A673 (cell line): Measurements from ENCODE around the gene ARHGEF4. TPM values are rescaled to one million over a fixed set of nuclear protein-coding genes. Genes with fewer than 3 reads are reported as not detected.

ENCODE experiments used
- BruUV-seq: library from RNA; stranded (reverse); fragments of 400-500 nt; replicated peaks from 2 replicates; lab custom pipeline; 2021; lab: Mats Ljungman, UMichigan
- CTCF ChIA-PET: fragments of 300-600 bp; sonication (Branson Sonifier 250); formaldehyde crosslinking; loops from one replicate; lab custom pipeline; 2022; ENCODE audit warnings: antibody characterized with exemption; lab: Charles Lee
- POLR2A ChIA-PET: fragments of 300-600 bp; sonication (Branson Sonifier 250); formaldehyde crosslinking; loops from one replicate; lab custom pipeline; 2022; ENCODE audit warnings: antibody characterized with exemption; ENCODE audit not compliant: low non-redundant PET; lab: Charles Lee
- DNase-seq: peaks from one replicate; pipeline ENCODE4 v3.0.0-alpha.2; 2015; ENCODE audit warnings: low spot score
- H3K27ac ChIP-seq: fragments of 200-600 bp; sonication (generic); 2 replicates; pipeline ENCODE4 v1.5.1; 2016; ENCODE audit warnings: mixed run types, low read depth, mild to moderate bottlenecking, mixed read lengths, antibody characterized with exemption, low read length; ENCODE audit not compliant: poor library complexity, severe bottlenecking
- H3K27me3 ChIP-seq: fragments of 200-600 bp; sonication (generic); replicated peaks from 2 replicates; pipeline ENCODE4 v1.6.1; 2017; ENCODE audit warnings: mixed run types, low read depth, mild to moderate bottlenecking, mixed read lengths, antibody characterized with exemption, low read length; ENCODE audit not compliant: insufficient read depth, poor library complexity
- H3K36me3 ChIP-seq: fragments of 200-600 bp; sonication (generic); 2 replicates; pipeline ENCODE4 v1.6.1; 2016; ENCODE audit warnings: mixed run types, mild to moderate bottlenecking, mixed read lengths, antibody characterized with exemption, low read length; ENCODE audit not compliant: insufficient read depth, poor library complexity, severe bottlenecking
- H3K4me1 ChIP-seq: fragments of 200-600 bp; sonication (generic); 2 replicates; pipeline ENCODE4 v1.6.1; 2017; ENCODE audit warnings: mixed run types, mild to moderate bottlenecking, mixed read lengths, antibody characterized with exemption, low read length; ENCODE audit not compliant: insufficient read depth, poor library complexity, severe bottlenecking
- H3K4me3 ChIP-seq: fragments of 200-600 bp; sonication (generic); 2 replicates; pipeline ENCODE4 v1.5.1; 2016; ENCODE audit warnings: low read depth, mixed run types, mild to moderate bottlenecking, mixed read lengths, low read length; ENCODE audit not compliant: poor library complexity, severe bottlenecking
- H3K9me3 ChIP-seq: fragments of 200-600 bp; sonication (generic); 2 replicates; pipeline ENCODE4 v1.6.1; 2016; ENCODE audit warnings: mixed run types, low read depth, mild to moderate bottlenecking, mixed read lengths, antibody characterized with exemption, low read length; ENCODE audit not compliant: poor library complexity, severe bottlenecking
- EZH2 ChIP-seq: fragments of 200-600 bp; sonication (generic); IDR thresholded peaks from 2 replicates; pipeline ENCODE4 v1.6.1; 2017; ENCODE audit warnings: borderline replicate concordance, low read depth, mild to moderate bottlenecking, mixed read lengths, antibody characterized with exemption, low read length; ENCODE audit not compliant: poor library complexity, severe bottlenecking
- intact Hi-C: fragments of 100-400 bp; cut with micrococcal nuclease; formaldehyde crosslinking; loops from one replicate; pipeline ENCODE4 v1.10.0; 2022; ENCODE audit not compliant: unreplicated experiment
- total RNA-seq: library from RNA; stranded (reverse); gene quantifications from 2 replicates; pipeline ENCODE4 v1.2.3, GENCODE V29; 2021
- TF ChIP-seq, protein P1 (sequence below): fragments of 300-800, 200-600 bp; sonication (generic); conservative IDR thresholded peaks from 2 replicates; pipeline ENCODE4 v1.5.1; 2017; ENCODE audit warnings: low read depth, mild to moderate bottlenecking, antibody characterized with exemption, low read length, moderate library complexity, mixed read lengths

ARHGEF4 gene
- total RNA-seq, 1 experiment from 2014 or later, result 2.1 TPM

DNA sequence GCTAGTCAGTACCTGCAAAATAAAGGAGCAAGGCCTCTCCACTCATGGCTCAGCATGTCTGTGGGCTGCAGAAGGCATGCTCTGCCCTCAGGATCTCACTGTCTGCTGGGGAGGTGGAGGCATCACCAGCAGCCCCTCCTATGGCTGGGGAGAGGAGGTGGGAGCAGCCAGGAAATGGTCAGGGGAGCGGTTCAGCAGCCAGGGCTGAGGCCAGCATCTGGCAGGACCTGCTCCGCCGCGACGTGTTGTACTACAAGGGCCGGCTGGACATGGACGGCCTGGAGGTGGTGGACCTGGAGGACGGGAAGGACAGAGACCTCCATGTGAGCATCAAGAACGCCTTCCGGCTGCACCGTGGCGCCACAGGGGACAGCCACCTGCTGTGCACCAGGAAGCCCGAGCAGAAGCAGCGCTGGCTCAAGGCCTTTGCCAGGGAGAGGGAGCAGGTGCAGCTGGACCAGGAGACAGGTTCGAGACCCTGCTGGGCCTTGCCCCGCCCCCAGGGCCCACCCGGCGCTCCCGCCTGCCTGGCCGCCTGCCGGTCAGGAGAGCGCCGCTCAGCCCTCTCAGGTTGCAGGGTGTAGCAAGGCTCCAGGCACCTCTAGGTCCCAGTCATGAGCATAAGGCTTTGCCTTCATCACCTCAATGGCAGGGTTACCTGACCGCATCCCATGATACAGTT, 207.5 kb downstream of the ARHGEF4 start:
- Histone ChIP-seq H3K4me3 (no peak overlapping the region), H3K27me3 (no peaks in the 10 kb centered on the region), H3K36me3 (peaks cover 14% of the 10 kb centered on the region), H3K27ac (no peak overlapping the region), H3K9me3 (no peaks in the 10 kb centered on the region), H3K4me1 (no peaks in the 10 kb centered on the region)
- POLR2A ChIA-PET, result no interaction called here
- intact Hi-C loops, result no loop called here
- BruUV-seq, result no TSS peak
- CTCF ChIA-PET, result no interaction called here
- no peak for DNase-seq
- no peak for TF ChIP-seq EZH2
- TF ChIP-seq, protein P1, sequence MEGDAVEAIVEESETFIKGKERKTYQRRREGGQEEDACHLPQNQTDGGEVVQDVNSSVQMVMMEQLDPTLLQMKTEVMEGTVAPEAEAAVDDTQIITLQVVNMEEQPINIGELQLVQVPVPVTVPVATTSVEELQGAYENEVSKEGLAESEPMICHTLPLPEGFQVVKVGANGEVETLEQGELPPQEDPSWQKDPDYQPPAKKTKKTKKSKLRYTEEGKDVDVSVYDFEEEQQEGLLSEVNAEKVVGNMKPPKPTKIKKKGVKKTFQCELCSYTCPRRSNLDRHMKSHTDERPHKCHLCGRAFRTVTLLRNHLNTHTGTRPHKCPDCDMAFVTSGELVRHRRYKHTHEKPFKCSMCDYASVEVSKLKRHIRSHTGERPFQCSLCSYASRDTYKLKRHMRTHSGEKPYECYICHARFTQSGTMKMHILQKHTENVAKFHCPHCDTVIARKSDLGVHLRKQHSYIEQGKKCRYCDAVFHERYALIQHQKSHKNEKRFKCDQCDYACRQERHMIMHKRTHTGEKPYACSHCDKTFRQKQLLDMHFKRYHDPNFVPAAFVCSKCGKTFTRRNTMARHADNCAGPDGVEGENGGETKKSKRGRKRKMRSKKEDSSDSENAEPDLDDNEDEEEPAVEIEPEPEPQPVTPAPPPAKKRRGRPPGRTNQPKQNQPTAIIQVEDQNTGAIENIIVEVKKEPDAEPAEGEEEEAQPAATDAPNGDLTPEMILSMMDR, result no peak

GRCh38 chr2:131044757-131045150, 208.0 kb downstream of the ARHGEF4 start:
- POLR2A ChIA-PET, result no interaction called here
- CTCF ChIA-PET, result no interaction called here
- intact Hi-C loops, result no loop called here
- BruUV-seq, result no TSS peak
- Histone ChIP-seq H3K9me3 (no peaks in the 10 kb centered on the region), H3K4me1 (no peaks in the 10 kb centered on the region), H3K4me3 (no peak overlapping the region), H3K27ac (no peak overlapping the region), H3K27me3 (no peaks in the 10 kb centered on the region), H3K36me3 (peaks cover 19% of the 10 kb centered on the region)
- no peak for DNase-seq
- TF ChIP-seq, protein P1, result no peak
- TF ChIP-seq EZH2, result no peak

DNA sequence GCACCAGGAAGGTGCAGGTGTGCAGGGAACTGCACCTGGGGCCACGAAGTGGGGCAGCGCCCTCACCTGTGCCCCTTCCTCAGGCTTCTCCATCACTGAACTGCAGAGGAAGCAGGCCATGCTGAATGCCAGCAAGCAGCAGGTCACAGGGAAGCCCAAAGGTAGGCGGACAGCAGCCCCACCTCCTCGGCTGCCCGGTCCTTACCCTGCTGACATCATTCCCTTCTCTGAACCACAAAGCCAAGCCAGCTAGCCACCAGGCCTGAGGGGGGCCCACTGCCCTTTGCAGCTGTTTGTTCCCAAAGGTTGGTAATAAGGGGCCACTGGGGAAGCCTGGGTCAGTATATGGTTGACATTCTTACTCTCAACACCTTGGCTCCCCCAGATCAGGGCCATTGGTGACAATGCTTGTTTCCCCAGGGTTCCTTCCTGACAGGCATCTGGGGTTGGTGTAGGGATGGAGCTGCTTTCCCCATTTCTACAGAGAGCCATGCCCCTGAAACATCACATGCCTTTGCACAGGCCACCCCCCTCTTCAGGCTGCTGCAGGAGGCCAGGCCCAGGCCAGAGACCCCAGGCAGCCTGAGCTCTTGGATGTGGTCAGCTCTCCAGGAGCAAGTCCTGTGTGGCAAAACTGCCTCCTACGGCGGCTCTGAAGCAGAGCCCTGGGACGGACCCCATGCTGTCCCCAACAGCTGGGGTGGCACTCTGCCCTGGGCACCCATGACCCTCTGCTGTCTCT, 208.7 kb downstream of the ARHGEF4 start:
- Histone ChIP-seq H3K27ac (no peak overlapping the region), H3K9me3 (no peaks in the 10 kb centered on the region), H3K4me1 (no peaks in the 10 kb centered on the region), H3K36me3 (peaks cover 26% of the 10 kb centered on the region), H3K27me3 (no peaks in the 10 kb centered on the region), H3K4me3 (no peak overlapping the region)
- POLR2A ChIA-PET, result no interaction called here
- intact Hi-C loops, result no loop called here
- no peak for DNase-seq
- no peak for TF ChIP-seq EZH2
- TF ChIP-seq, protein P1, result no peak
- CTCF ChIA-PET, result no interaction called here
- no TSS peak for BruUV-seq
